ENCODE results near the gene IL12RB2.

DNA sequence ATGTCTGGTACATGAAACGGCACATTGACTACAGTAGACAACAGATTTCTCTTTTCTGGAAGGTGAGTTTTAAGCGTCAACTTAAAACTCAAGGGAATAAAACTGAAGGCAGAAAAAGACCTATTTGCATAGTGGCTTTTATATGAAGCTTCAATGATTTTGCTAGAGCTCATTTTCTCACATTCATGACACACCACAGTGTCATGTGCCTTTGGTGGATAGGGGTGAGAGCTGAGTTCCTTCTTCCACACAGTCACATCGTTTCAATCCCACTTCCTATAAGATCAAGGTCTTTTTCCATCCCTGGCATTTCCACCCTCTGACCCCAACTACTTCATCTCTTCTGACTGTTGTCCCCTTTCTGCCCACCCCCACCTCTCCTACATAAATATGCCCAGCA is 31.0 kb downstream of the IL12RB2 start:
- no peak for TF ChIP-seq GATA2 (IDR thresholded peaks at IDR 0.05; ENCODE audit: low read depth, low read length)
- no peak for TF ChIP-seq GATA3 (IDR thresholded peaks at IDR 0.05; ENCODE audit: low read depth, low read length)
